Epidermal melanocyte (primary cell): Measurements from ENCODE around the gene CYRIA.

Experiments
- DNase-seq: peaks from one replicate; pipeline ENCODE4 v3.0.0; 2011; ENCODE audit warnings: low spot score; ENCODE audit not compliant: insufficient read length

Gene CYRIA

GRCh38 chr2:16629770-16630169 lies 35.9 kb downstream of the CYRIA start:
- DNase-seq, result no peak

DNA sequence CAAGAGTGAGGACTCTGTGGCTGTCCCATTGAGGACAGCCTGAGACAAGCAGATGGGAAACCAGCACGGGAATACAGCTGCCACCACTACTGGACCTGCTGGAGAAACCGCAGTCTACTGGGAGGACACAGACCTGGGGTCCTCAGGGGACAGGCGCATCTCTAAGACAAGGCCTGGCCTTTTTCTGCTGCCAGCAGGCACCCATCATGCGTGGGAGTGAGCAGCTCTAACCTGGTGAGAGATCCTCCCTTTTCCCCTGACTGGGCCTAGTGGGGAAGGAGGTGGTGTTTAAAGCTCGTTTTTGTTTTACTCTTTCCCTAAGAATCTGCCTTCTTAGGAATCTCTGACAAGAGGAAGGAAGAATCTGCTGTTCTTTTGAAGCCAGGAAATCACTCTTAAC lies 36.6 kb downstream of the CYRIA start:
- DNase-seq, result no peak

- DNase-seq, result no peak
These were observed 37.3 kb downstream of the CYRIA start for GRCh38 chr2:16628314-16628713.

GRCh38 chr2:16626997-16627605 lies 38.5 kb downstream of the CYRIA start:
- no peak for DNase-seq

- DNase-seq, result no peak
These were observed 39.1 kb downstream of the CYRIA start for GRCh38 chr2:16626497-16626896.

- no peak for DNase-seq
These were observed 39.9 kb downstream of the CYRIA start for GRCh38 chr2:16625759-16626158.

DNA sequence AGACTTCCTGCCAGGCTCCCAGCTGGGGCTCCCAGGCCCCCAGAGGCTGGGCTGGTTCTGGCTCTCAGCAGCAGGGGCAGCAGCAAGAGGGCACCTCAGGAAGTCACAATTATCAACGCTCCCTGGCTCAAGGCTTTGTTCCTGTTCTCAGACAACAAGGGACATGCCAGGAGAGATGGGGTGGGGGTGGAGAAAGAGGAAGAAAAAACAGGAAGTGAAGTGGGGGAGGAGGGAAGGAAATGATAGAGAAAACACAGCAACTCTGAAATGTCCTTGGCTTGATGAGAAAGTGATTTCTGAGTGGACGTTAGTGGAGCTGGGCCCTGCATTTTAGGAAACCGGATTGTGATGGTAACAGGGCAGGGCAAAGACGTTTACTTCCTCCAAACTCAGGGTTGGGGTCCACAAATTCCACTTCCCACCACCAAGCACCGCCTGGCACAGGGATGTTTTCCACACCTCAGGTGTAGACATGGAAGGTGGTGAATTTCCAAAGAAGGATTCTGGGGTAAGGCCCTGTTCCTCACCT lies 40.4 kb downstream of the CYRIA start:
- DNase-seq, result no peak

DNA sequence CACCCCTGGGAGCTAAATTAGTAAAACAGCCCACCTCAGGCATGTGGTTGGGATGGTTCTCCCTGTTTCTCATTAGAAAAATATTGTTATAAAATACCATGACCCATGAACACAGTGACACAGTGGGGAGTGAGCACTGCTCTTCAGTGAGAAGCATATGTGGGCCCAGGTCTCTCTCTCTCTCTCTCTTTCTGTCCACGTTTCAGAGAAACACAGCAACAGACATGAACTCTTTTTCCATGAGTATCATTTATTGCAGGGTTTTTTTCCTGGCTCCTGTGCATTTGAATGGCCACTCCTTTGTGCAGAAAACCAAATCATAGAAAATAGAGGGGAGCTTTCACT lies 41.2 kb downstream of the CYRIA start:
- no peak for DNase-seq

GRCh38 chr2:16623564-16624435 lies 41.8 kb downstream of the CYRIA start:
- no peak for DNase-seq

DNA sequence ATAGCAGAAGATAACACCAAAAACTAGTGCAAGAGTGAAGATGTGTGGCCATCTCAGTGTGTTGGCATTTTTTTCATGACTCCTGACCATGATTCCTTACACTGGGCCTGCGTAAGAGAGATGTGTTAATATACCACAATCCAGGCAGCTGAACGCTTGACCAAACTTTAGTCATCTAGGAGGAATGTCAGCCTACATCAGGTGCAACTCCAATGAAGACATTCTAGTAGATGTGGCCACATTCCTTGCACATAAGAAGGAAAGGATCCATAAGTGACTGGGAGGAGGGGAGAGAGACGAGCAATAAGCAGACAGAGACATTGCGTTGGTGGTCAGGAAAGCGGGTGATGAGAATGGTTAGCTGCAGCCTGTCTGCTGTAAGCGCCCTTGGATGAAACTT lies 42.6 kb downstream of the CYRIA start:
- DNase-seq, result no peak

- no peak for DNase-seq
These were observed 43.1 kb downstream of the CYRIA start for GRCh38 chr2:16622399-16622968.

- DNase-seq, result no peak
These were observed 44.3 kb downstream of the CYRIA start for GRCh38 chr2:16621316-16621715.

DNA sequence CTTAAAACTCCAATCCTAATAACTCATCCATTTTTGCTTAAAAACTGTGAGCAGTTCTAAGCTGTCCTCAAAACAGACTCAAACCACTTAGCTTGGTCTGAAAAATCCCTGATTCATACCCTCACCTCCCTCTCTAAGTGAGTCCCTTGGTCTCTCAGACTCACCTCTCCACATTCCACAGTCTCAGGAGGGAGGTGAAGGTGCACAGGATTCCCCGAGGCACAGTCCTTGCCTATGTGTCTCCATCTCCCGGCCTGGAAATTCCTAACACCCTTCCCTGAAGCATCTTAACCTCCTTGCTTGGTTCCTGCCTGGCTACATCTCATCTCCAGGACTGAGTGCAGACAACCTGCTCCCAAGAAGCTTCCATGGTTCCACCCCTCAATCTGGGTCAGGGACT lies 45.0 kb downstream of the CYRIA start:
- no peak for DNase-seq

DNA sequence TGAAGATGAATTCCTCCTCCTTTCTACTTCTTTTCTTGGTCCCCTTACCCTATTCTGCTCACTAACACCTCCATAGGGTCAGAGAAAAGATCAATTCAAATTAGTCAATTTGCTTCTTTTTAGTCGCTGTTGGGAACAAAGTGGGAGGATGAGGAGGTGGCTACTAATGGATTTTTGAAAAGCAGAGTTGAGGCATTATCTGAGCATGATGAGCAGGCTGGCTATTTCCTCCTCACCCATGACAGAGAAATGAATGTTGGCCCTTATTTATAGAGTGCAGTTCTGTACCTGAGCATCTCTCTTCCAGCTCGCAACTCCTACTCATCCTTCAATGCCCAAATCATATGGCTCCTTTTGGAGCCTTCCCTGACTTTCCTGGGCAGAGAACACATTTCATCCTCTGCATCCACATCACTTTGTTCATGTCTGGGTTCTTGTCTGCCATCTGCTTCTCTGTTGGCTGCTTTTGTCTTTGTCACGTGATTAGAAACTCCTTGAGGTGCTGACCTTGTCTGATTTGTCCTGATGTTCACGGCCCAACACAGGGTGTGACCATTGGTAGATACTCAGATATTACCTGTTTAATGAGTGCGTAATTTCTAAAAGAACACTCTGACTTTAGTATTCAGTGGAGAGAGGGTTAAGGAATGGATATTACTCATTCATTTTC lies 45.9 kb downstream of the CYRIA start:
- DNase-seq, result no peak

DNA sequence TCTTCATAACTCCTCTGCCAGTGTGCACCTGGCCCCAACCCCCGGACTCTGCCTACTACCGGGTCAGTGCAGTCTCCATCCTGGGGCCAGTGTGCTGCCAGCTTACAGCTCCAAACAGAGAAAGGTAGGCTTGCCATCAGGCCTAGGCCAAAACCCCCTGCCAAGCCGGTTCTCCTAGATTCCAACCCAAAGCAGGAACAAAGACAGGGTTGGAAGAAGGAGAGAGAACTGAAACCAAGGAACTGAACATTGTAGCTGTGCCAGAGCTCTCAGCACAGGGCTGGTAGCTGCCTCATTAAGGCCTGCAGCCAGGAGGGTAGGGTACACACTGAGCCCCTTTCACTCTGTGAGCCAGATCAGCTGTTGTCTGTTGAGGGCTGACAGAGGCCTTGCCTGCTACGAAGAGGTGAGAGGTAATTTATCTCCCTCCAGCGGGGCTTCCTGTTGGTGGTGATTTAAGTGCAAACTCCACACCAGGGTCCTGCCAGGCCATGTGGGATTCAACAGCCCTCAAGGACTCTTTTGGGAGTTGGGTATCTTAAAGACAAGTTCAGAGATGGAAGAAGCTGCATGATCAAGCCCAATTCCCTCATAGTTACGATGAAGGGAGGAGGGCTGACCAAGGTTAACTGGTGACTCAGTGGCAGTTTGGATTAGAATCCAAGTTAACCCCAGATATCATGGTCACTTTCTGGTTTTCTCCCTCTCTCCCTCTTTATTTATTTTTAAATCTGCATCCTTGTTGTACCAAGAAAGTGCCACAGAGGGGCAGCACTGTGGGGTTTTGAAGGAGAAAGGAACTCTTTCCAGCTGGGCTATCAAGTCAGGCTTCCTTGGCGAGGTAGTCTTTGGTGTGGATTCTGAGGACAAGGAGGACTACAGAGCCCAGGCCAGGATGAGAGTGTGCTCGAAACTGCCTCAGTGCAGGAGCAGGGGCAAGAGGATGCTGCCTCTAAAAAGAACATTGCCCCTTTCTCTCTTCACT lies 48.1 kb downstream of the CYRIA start:
- no peak for DNase-seq
